ENCODE results near the gene TXLNB. TPM values are rescaled to one million over a fixed set of nuclear protein-coding genes. Genes with fewer than 3 reads are reported as not detected.
A peak's percentile ranks its signal among the peaks of the same experiment; 100 is the strongest.
"Not testable (repeated sequence)": the region's sequence is repeated elsewhere in the genome, so short reads cannot be mapped to it uniquely, and the experiment has no call there.

TXLNB gene
- total and polyA plus RNA-seq, 5 donors: 48.7 to 136 (median 94.1) TPM

DNA sequence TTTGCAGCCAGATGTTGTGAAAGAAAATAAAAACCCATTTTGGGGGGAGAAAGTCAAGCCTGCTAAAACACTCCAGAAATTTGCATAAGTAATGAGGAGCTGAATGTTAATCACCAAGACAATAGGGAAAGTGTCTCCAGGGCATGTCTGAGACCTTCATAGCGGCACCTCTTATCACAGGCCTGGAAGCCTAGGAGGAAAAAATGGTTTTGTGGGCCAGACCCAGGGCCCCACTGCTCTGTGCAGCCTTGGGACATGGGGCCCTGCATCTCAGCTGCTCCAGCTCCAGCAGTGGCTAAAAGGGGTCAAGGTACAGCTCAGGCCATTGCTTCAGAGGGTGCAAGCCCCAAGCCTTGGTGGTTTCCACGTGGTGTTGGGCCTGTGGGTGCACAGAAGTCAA, 57.6 kb downstream of the TXLNB start:
- H3K27ac ChIP-seq (ENCODE audit: low read length); H3K9me3 ChIP-seq (ENCODE audit: control insufficient read depth, low read length); H3K4me3 ChIP-seq (ENCODE audit: low read length); intact Hi-C loops (cut with DNase I); DNase-seq; H3K4me1 ChIP-seq (ENCODE audit: control insufficient read depth, insufficient read depth, low read length); ATAC-seq; H3K27me3 ChIP-seq (ENCODE audit: control insufficient read depth, insufficient read depth): not testable (repeated sequence)
- WGBS: 79% methylated on average over 2 of the region's 2 CpGs

DNA sequence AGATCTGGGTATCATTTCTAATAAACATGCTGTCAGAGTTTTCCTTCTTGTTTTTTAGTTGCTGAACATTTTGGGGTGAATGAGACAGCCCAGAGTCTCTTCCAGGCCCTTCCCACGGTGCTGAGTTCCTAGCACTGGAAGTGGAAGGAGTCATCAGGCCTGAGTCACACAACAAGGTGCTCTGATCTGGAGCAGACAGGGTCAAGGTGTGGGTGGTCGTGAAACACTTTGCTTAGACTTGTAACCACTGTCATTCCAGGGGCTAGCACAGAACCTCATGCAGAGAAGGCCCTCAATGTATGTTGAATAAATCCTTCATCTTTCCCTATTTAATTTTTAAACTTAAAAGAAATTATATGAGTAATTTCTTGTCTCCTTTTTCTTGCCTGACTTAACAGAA, 60.6 kb downstream of the TXLNB start:
- Histone ChIP-seq H3K4me1 (ENCODE audit: control insufficient read depth, insufficient read depth, low read length) (no peaks in the 10 kb centered on the region), H3K4me3 (ENCODE audit: low read length) (no peak overlapping the region), H3K27me3 (ENCODE audit: control insufficient read depth, insufficient read depth) (no peaks in the 10 kb centered on the region), H3K9me3 (ENCODE audit: control insufficient read depth, low read length) (no peaks in the 10 kb centered on the region), H3K27ac (ENCODE audit: low read length) (no peak overlapping the region)
- 42% methylated on average over 2 of the region's 2 CpGs for WGBS
- ATAC-seq (no peak), DNase-seq (no peak)
- intact Hi-C loops (cut with DNase I): no loop called here

DNA sequence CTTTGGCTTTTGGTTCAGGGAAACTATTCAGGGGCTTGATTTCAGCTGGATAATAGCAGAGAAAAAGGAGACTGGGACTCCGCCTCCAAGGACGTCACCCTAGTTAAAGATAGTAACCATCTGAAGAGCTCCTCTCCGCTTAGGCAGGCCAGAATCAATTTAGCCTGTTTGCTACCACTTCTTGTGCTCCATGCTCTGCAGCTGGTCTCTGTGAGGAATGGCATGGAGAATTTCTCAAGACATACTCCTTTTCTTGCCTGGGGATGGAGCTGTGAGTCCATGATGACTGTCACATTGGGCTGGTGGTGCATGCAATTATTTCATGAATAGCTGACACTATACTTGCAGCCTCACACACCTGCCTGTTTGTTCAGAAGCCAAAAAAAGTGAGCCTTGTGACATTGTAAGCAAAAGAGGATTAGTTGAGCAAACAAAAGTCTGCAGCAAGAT, 61.4 kb downstream of the TXLNB start:
- Histone ChIP-seq H3K27me3 (ENCODE audit: control insufficient read depth, insufficient read depth) (no peaks in the 10 kb centered on the region), H3K9me3 (ENCODE audit: control insufficient read depth, low read length) (no peaks in the 10 kb centered on the region), H3K4me3 (ENCODE audit: low read length) (no peak overlapping the region), H3K27ac (ENCODE audit: low read length) (no peak overlapping the region), H3K4me1 (ENCODE audit: control insufficient read depth, insufficient read depth, low read length) (no peaks in the 10 kb centered on the region)
- 48% methylated on average over 3 of the region's 3 CpGs for WGBS
- ATAC-seq (peak in 1 of 2 donors; percentile 43), DNase-seq (no peak)
- intact Hi-C loops (cut with DNase I): no loop called here

DNA sequence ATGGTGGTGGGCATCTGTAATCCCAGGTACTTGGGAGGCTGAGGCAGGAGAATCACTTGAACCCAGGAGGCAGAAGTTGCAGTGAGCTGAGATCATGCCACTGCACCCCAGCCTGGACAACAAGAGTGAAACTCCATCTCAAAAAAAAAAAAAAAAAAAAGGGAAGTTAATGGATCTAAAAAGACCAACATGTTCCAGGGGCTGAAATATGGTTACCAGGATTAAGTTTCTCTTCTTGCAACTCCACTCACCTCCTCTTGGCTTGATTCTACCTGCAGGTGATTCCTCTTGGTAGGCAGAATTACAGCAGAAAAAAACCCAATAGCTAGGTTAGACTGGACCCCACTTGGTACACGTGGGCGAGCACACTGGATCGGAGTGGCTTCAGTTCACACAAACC, 63.4 kb downstream of the TXLNB start:
- WGBS: 97% methylated on average over 3 of the region's 3 CpGs
- intact Hi-C loops (cut with DNase I): not testable (repeated sequence)

DNA sequence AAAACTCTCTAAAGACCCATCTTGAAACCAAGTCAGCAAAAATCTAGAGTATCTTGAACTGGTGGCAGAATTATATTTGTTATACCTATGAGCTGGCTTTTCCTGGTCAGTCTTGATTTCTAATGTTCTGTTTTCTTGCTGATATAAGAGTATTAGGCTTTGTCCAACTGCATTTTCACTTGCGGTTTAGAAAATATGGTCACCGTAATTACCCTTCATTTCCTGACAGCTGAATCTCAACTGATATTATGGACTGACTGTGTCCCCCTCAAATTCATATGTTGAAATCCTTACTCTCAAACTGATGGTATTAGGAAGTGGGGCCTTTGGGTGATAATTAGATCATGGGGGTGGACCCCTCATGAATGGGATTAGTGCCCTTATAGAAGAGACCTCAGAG, 72.1 kb downstream of the TXLNB start:
- no peak overlapping the region for H3K4me3 ChIP-seq (ENCODE audit: low read length)
- H3K4me1 ChIP-seq (ENCODE audit: control insufficient read depth, insufficient read depth, low read length): no peaks in the 10 kb centered on the region
- no peaks in the 10 kb centered on the region for H3K9me3 ChIP-seq (ENCODE audit: control insufficient read depth, low read length)
- H3K27ac ChIP-seq (ENCODE audit: low read length): no peak overlapping the region
- no peaks in the 10 kb centered on the region for H3K27me3 ChIP-seq (ENCODE audit: control insufficient read depth, insufficient read depth)
- intact Hi-C loops (cut with DNase I): loop anchor here in 3 of 4 donors (2.0 to 5.0 kb wide), 3 partner anchors 143 to 148 kb away; no protein-coding TSS in a partner anchor
- ATAC-seq: no peak
- WGBS: 93% methylated on average over 2 of the region's 2 CpGs
- DNase-seq: no peak

More for the DNA sequence above, 63.4 kb downstream of the TXLNB start:
- H3K9me3 ChIP-seq (ENCODE audit: control insufficient read depth, low read length); H3K4me3 ChIP-seq (ENCODE audit: low read length); H3K4me1 ChIP-seq (ENCODE audit: control insufficient read depth, insufficient read depth, low read length); DNase-seq; H3K27ac ChIP-seq (ENCODE audit: low read length); H3K27me3 ChIP-seq (ENCODE audit: control insufficient read depth, insufficient read depth); ATAC-seq: not testable (repeated sequence)

DNA sequence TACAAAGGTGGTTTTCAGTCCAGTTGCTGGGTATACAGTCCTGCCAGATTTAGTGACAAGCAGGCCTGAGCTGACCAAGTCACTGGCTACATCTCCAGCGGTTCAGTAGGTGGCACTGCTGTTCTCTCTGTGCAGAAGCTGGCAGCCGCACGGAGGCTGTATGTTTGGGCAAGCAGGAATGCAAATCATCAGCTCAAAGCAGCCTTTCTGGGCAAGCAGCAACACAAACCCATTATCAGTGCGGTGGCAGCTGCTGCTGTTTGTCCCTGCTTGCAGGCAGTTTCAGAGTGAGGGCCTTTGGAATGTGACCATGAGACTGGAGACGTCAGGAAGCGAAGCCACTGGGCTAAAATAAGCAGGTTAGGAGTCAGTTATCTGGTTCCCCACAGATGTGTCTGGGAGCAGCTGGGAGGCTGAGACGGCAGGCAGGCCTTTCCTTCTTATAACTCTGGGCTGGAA, 72.5 kb downstream of the TXLNB start:
- Histone ChIP-seq H3K4me3 (ENCODE audit: low read length) (no peak overlapping the region), H3K27ac (ENCODE audit: low read length) (peak overlapping the region; percentile 37), H3K9me3 (ENCODE audit: control insufficient read depth, low read length) (no peaks in the 10 kb centered on the region), H3K27me3 (ENCODE audit: control insufficient read depth, insufficient read depth) (no peaks in the 10 kb centered on the region), H3K4me1 (ENCODE audit: control insufficient read depth, insufficient read depth, low read length) (no peaks in the 10 kb centered on the region)
- DNase-seq: peak; percentile 85 to 94 (median 91)
- intact Hi-C loops (cut with DNase I): loop anchor here in 3 of 4 donors (2.0 to 5.0 kb wide), 3 partner anchors 143 to 148 kb away; no protein-coding TSS in a partner anchor
- 4% methylated on average over 7 of the region's 7 CpGs for WGBS
- peak; percentile 99 to 100 for ATAC-seq

DNA sequence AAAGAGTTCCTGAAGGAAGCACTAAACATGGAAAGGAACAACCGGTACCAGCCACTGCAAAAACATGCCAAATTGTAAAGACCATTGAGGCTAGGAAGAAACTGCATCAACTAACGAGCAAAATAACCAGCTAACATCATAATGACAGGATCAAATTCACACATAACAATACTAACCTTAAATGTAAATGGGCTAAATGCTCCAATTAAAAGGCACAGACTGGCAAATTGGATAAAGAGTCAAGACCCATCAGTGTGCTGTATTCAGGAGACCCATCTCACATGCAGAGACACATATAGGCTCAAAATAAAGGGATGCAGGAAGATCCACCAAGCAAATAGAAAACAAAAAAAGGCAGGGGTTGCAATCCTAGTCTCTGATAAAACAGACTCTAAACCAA, 79.3 kb downstream of the TXLNB start:
- intact Hi-C loops (cut with DNase I); DNase-seq; H3K4me3 ChIP-seq (ENCODE audit: low read length); ATAC-seq; H3K9me3 ChIP-seq (ENCODE audit: control insufficient read depth, low read length); H3K4me1 ChIP-seq (ENCODE audit: control insufficient read depth, insufficient read depth, low read length); H3K27ac ChIP-seq (ENCODE audit: low read length); H3K27me3 ChIP-seq (ENCODE audit: control insufficient read depth, insufficient read depth): not testable (repeated sequence)
- WGBS: 100% methylated on average over 1 of the region's 2 CpGs

DNA sequence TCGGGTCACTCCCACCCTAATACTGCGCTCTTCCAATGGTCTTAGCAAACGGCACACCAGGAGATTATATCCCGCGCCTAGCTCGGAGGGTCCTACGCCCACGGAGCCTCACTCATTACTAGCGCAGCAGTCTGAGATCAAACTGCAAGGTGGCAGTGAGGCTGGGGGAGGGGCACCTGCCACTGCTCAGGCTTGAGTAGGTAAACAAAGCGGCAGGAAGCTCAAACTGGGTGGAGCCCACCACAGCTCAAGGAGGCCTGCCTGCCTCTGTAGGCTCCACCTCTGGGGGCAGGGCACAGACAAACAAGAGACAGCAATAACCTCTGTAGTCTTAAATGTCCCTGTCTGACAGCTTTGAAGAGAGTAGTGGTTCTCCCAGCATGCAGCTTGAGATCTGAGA, 81.0 kb downstream of the TXLNB start:
- H3K27ac ChIP-seq (ENCODE audit: low read length); H3K4me3 ChIP-seq (ENCODE audit: low read length); H3K9me3 ChIP-seq (ENCODE audit: control insufficient read depth, low read length); DNase-seq; intact Hi-C loops (cut with DNase I); H3K27me3 ChIP-seq (ENCODE audit: control insufficient read depth, insufficient read depth); H3K4me1 ChIP-seq (ENCODE audit: control insufficient read depth, insufficient read depth, low read length); ATAC-seq: not testable (repeated sequence)
- WGBS: 78% methylated on average over 10 of the region's 10 CpGs

DNA sequence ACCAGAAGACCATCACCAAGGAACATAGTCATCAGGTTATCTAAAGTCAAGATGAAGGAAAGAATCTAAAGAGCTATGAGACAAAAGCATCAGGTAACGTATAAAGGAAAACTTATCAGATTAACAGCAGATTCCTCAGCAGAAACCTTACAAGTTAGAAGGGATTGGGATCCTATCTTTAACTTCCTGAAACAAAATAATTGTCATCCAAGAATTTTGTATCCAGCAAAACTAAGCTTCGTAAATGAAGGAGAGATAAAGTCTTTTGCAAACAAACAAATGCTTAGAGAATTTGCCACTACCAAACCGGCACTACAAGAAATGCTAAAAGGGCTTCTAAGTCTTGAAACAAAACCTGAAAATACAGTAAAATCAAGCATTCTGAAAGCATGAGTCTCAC, 86.0 kb downstream of the TXLNB start:
- intact Hi-C loops (cut with DNase I): no loop called here
- Histone ChIP-seq H3K27ac (ENCODE audit: low read length) (no peak overlapping the region), H3K4me3 (ENCODE audit: low read length) (no peak overlapping the region), H3K27me3 (ENCODE audit: control insufficient read depth, insufficient read depth) (no peaks in the 10 kb centered on the region), H3K9me3 (ENCODE audit: control insufficient read depth, low read length) (no peaks in the 10 kb centered on the region), H3K4me1 (ENCODE audit: control insufficient read depth, insufficient read depth, low read length) (no peaks in the 10 kb centered on the region)
- DNase-seq (no peak), ATAC-seq (no peak)
- 95% methylated on average over 3 of the region's 3 CpGs for WGBS

DNA sequence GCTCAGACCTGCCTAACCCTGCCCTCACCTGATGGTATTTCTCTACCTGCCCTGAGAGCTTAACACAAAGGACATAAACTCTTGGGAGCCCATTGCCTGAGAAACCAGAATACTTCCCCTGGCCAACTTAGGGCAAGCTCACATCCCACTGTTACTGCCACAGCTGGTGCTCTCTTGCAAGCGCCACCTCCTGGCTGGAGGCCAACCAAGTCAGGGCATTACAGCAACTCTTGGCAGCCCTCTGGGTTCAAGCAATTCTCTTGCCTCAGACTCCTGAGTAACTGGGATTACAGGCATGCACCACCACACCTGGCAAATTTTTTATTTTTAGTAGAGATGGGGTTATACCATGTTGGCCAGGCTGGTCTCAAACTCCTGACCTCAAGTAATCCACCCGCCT, 86.8 kb downstream of the TXLNB start:
- Histone ChIP-seq H3K4me1 (ENCODE audit: control insufficient read depth, insufficient read depth, low read length) (no peaks in the 10 kb centered on the region), H3K27ac (ENCODE audit: low read length) (no peak overlapping the region), H3K9me3 (ENCODE audit: control insufficient read depth, low read length) (no peaks in the 10 kb centered on the region), H3K27me3 (ENCODE audit: control insufficient read depth, insufficient read depth) (no peaks in the 10 kb centered on the region), H3K4me3 (ENCODE audit: low read length) (no peak overlapping the region)
- ATAC-seq (no peak), DNase-seq (peak in 1 of 3 donors; percentile 48)
- 96% methylated on average over 2 of the region's 2 CpGs for whole genome bisulfite sequencing
- intact Hi-C loops (cut with DNase I): no loop called here

DNA sequence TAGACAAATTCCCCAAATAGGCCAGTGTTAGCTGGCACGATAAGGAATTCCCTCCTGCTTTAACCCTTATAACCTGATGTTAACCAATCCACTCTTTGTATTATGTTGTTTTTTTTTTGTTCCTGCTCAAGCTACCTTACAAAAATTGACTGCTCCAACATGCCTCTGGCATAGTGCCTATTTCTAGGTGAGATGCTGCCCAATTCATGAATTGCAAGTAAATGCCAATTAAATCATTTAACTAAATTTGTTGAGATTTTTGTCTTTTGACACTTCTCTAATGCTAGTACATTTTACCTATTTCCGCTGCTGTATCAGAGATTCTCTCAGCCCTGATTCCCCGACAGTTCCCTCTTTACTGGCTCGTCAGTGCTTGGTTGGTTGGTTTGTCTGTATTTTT, 90.4 kb downstream of the TXLNB start:
- WGBS: 91% methylated on average over 4 of the region's 4 CpGs

More for the DNA sequence above, 90.4 kb downstream of the TXLNB start:
- H3K27me3 ChIP-seq (ENCODE audit: control insufficient read depth, insufficient read depth): no peaks in the 10 kb centered on the region
- intact Hi-C loops (cut with DNase I): no loop called here
- peaks cover 5% of the 10 kb centered on the region for H3K4me1 ChIP-seq (ENCODE audit: control insufficient read depth, insufficient read depth, low read length)
- no peaks in the 10 kb centered on the region for H3K9me3 ChIP-seq (ENCODE audit: control insufficient read depth, low read length)
- no peak for ATAC-seq
- H3K4me3 ChIP-seq (ENCODE audit: low read length): no peak overlapping the region
- no peak for DNase-seq
- H3K27ac ChIP-seq (ENCODE audit: low read length): no peak overlapping the region
